COR-L47 (cell line): ENCODE data around the gene PTPRD.
"Not testable (repeated sequence)": the region's sequence is repeated elsewhere in the genome, so short reads cannot be mapped to it uniquely, and the experiment has no call there.

Experiments used
- DNase-seq: peaks from one replicate; lab custom pipeline; 2025; lab: John Stamatoyannopoulos, UW

The PTPRD gene

DNA sequence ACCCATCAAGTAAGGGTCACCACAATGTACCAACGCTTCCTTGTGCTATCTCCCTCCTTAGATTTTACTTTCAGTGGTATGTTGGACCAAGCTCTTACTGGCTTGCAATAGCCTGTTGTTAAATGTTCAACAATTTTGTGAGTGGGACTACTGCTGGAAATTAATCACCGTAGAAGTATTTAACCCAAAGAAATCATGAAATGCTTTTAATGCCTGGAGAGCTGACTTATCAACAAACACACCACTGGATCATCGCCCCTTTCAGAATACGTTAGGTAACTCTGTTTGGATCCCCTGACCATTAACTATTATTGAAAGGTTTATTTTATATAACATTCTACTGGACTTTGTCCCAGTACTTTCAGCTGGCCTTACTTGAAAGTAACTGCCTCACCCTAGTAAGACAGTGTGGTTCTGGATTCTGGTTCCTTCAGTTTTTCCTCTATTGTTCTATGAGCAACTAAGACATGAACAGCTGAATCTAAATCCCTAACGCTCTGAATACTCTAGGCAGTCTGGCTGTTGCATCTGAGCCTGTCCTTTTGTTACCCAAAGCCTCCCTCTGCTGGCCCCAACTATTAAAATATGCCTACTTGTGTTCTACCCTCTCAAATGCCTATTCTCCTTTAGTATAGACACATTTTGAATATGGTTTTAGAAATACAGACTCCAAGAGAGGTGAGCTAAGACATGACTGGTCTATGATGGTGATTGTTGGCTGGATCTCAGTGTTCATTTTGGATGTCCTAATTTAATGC is 1609.8 kb downstream of the PTPRD start:
- peak; percentile 14 for DNase-seq

DNA sequence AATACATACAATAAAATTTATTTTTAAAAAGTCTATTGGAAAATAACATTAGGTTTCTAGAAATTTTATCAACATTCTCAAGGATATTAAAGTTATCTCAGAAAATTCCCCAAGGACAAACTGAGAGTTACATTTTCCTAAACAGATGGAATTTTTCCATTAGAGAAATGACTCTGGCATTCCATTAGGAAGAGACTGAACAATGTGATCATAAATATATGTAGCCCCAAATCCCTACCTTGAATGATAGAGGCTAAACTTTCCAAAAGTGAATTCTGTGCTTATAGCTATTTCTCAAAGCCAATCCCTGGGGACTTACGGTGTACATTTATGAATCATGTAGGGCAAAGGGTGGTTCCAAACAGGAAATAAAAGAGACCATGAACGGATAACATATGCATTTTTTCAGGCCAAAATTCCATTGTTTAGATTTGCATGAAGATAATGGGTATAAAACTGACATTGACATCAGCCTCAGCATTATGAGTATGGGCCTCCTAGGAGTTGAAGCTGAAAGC is 1632.2 kb downstream of the PTPRD start:
- no peak for DNase-seq

DNA sequence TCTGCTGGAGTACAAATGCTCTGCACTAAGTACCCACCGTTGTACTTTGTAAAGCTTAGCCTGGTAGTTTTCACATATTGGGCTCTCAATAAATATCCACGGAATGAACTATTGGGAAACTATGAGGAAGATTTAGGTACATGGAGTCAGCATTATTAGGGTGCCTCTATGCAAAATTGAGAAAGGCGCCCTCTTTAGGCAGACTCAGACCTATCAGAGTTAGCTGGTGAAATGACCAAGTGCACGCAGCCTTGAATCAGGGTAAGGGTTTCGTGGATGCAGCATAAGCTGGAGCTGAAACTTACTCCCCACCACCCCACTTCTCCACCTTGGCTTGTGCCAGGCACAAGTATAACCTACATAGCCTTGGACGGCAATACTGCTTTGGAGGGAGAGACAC is 1634.5 kb downstream of the PTPRD start:
- no peak for DNase-seq

DNA sequence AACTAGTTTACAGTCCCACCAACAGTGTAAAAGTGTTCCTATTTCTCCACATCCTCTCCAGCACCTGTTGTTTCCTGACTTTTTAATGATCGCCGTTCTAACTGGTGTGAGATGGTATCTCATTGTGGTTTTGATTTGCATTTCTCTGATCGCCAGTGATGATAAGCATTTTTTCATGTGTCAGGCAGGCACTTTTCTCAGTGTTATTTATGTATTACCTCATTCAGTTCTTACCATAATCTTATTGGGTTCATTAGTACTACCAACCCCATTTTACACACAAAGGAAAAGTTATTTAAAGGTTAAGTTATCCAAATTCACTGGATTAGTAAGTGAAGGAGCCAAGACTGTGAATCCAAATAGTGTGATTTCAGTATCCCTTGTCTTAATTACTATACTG is 1644.5 kb downstream of the PTPRD start:
- not testable (repeated sequence) for DNase-seq

GRCh38 chr9:8963885-8964284 is 1648.9 kb downstream of the PTPRD start:
- no peak for DNase-seq

DNA sequence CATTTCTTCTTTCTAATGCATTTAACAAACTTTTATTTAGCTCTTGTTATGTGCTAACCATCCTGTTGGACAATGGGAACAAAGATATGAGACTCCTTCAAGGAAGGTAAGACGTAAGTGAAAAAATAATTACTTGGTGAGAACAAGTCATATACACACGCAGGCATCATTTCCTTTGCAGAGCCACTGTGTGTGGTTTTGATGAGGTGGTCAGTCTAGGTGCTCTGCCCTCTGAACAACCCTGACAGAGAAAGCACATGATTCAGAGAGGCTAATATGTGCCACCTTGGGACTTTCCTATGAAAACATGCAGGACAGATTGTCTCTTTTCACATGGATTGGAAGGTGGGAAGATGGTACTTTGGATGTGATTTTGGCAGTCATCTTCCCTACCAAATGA is 1650.7 kb downstream of the PTPRD start:
- DNase-seq = no peak

DNA sequence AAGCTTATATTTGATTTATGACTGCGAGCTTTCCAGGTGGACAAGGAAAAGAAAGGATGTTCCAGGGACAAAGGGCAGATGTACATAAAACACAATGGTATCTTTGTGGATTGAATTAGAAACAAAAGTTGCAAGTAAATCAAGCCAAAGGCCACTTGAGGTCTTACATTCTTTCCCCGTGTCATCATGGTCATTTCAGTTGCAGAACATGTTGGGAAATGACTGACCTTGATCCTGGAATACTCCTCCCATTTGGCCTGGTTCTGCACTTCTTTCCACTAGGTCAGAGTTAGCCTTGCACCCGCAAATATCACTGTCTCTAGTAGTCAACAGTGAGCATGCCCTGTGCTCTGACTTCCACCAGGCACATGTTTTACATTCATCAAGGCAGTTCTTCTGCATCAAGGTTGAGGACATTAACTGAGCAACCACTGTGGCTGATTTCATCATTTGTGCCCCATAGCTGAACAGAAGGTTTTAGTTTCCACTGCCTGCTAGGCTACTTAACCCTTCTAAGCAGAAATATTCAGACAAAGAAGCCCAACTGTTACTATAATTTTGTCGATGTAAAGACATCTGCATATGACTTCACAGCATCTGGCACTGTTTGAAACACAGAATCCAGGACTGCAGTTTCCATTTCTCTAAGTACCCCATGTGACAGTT is 1651.5 kb downstream of the PTPRD start:
- no peak for DNase-seq

DNA sequence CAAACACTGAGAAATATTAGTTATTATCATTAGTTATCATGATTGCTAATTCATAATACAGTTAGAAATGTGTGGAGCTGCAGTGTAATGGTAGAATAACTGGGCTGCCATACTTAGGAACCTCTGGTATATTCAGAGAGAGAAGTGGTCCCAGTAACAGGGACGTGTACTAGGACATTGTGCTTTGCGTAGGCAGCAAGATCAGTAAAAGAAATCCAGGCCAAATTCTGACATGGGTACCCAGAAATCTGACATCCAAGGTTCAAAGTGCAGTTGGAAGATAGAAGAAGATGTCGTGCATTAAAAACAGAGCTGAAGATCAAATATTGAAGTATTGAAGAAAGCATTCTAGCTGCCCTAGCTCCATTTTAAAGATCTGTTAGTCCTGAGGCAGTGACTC is 1652.5 kb downstream of the PTPRD start:
- no peak for DNase-seq

- no peak for DNase-seq
These were observed 1654.4 kb downstream of the PTPRD start for GRCh38 chr9:8958358-8958757.

GRCh38 chr9:8955315-8955714 is 1657.5 kb downstream of the PTPRD start:
- no peak for DNase-seq

GRCh38 chr9:8946461-8946860 is 1666.3 kb downstream of the PTPRD start:
- no peak for DNase-seq

GRCh38 chr9:8943392-8943791 is 1669.4 kb downstream of the PTPRD start:
- DNase-seq = no peak

DNA sequence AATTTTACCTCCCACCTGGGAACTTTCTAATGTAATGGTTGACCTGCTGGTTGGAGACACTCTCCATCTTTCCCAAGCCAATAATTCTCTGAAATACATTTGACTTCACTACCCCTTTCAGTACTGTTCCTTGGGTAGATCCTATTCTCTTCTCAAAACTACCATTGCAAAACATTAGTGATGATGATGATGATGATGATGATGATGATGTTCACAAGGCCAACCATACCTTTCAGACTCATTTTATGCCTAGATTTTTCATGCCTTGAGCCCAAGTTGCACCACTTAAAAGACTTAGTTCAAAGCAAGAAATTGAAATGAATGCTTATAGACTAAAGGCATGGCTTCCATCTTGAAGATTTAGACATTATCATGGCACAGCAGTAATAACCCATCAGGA is 1672.2 kb downstream of the PTPRD start:
- DNase-seq = no peak

- no peak for DNase-seq
These were observed 1686.3 kb downstream of the PTPRD start for GRCh38 chr9:8926461-8926860.

GRCh38 chr9:8924562-8924961 is 1688.2 kb downstream of the PTPRD start:
- DNase-seq = no peak

GRCh38 chr9:8920478-8921183 is 1692.2 kb downstream of the PTPRD start:
- DNase-seq = not testable (repeated sequence)

GRCh38 chr9:8917956-8918739 is 1694.7 kb downstream of the PTPRD start:
- no peak for DNase-seq

DNA sequence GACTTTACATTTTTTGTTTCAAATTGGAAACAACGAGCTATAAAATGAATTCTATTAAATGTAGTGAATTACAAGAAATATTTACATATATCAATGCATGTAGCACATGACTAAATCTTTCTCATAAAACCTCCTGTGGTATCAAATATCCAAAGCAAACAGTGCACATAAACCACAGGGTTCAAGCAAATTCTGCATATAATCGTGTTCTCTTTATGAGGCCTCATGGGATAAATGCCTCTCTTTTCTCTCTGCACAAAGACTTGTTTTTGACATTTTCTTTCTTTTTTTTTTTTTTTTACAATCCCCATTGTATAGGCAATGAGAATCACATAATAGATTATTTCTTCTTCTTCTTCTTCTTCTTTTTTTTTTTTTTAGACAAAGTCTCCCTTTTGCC is 1696.0 kb downstream of the PTPRD start:
- no peak for DNase-seq

GRCh38 chr9:8907868-8908267 is 1704.9 kb downstream of the PTPRD start:
- DNase-seq = no peak

DNA sequence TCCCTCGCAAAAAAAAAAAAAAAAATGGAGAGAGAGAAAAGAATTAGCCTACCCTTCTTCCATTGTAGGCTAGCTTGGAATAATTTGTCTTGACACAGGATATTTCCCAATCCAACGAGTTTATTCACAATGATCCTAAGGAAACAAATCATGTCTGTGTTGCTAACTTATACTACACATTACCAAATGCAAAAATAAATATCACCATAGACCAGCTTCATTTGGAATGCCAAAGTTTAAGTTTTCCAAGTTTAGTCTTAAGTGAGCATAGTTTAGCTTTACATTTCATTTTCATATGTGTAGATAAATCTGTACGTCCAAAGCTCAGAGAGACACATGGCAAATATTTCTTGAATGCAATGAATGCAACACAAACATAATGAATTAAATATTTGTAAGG is 1707.1 kb downstream of the PTPRD start:
- no peak for DNase-seq

GRCh38 chr9:8904771-8905515 is 1707.9 kb downstream of the PTPRD start:
- no peak for DNase-seq
